C4-2B (cell line): Measurements from ENCODE around the gene SLC26A2.

Experiments
- H3K27ac ChIP-seq: fragments of 450-650 bp; 2 replicates; pipeline ENCODE4 v1.5.1; 2017
- CTCF ChIP-seq: fragments of 450-650 bp; conservative IDR thresholded peaks from 2 replicates; pipeline ENCODE4 v1.5.1; 2017; ENCODE audit warnings: mild to moderate bottlenecking
- ZFX ChIP-seq: fragments of 450-650 bp; IDR thresholded peaks from 2 replicates; pipeline ENCODE4 v1.6.1; 2017

The SLC26A2 gene

GRCh38 chr5:149975409-149975808 is 14.9 kb downstream of the SLC26A2 start:
- H3K27ac ChIP-seq: no peak overlapping the region
- TF ChIP-seq ZFX (no peak), CTCF (no peak)

GRCh38 chr5:149979896-149980295 is 19.3 kb downstream of the SLC26A2 start:
- no peak for TF ChIP-seq CTCF
- TF ChIP-seq ZFX: no peak
- no peak overlapping the region for H3K27ac ChIP-seq

GRCh38 chr5:149981206-149981605 is 20.6 kb downstream of the SLC26A2 start:
- TF ChIP-seq CTCF: no peak
- no peak for TF ChIP-seq ZFX
- H3K27ac ChIP-seq: no peak overlapping the region

GRCh38 chr5:149982505-149982904 is 21.9 kb downstream of the SLC26A2 start:
- H3K27ac ChIP-seq: no peak overlapping the region
- TF ChIP-seq CTCF (no peak), ZFX (no peak)

- TF ChIP-seq ZFX: no peak
- TF ChIP-seq CTCF: no peak
- H3K27ac ChIP-seq: no peak overlapping the region
Observed at GRCh38 chr5:149988126-149988525, 27.6 kb downstream of the SLC26A2 start.

GRCh38 chr5:149990518-149991376 is 30.2 kb downstream of the SLC26A2 start:
- TF ChIP-seq CTCF (peak; percentile 97), ZFX (no peak)
- no peak overlapping the region for H3K27ac ChIP-seq

GRCh38 chr5:149993471-149993870 is 32.9 kb downstream of the SLC26A2 start:
- TF ChIP-seq CTCF (no peak), ZFX (no peak)
- H3K27ac ChIP-seq: no peak overlapping the region
